GM12878 (cell line): Measurements from ENCODE around the gene NCKAP5. TPM values are rescaled to one million over a fixed set of nuclear protein-coding genes. Genes with fewer than 3 reads are reported as not detected.

Experiments
- ASH2L ChIP-seq: fragments of 300-600, 200-600 bp; sonication (generic); IDR thresholded peaks from 2 replicates; pipeline ENCODE4 v1.6.1; 2017; ENCODE audit warnings: low read depth, mild to moderate bottlenecking, borderline replicate concordance
- BHLHE40 ChIP-seq, 2 experiments: fragments of 450-650 bp in 1 of 2; IDR thresholded peaks; 2 replicates each; pipeline ENCODE4 v1.6.1; 2011 to 2017; ENCODE audit warnings: low read depth in 2 of 2, borderline replicate concordance in 1 of 2, improper control_type of control experiment in 1 of 2, low read length in 1 of 2, mild to moderate bottlenecking in 1 of 2
- CREM ChIP-seq: IDR thresholded peaks from 2 replicates; pipeline ENCODE4 v1.6.1; 2014; ENCODE audit warnings: antibody characterized with exemption, low read depth
- EGR1 ChIP-seq, 2 experiments: IDR thresholded peaks; 1 replicate in 1 of 2; 2 replicates in 1 of 2; pipeline ENCODE4 v1.6.1; 2011 to 2012; ENCODE audit warnings: low read depth in 2 of 2, low read length in 2 of 2, borderline replicate concordance in 1 of 2, mild to moderate bottlenecking in 1 of 2, moderate library complexity in 1 of 2
- FOXM1 ChIP-seq: IDR thresholded peaks from 2 replicates; pipeline ENCODE4 v1.6.1; 2012; ENCODE audit warnings: low read depth, mild to moderate bottlenecking, inconsistent platforms, low read length, moderate library complexity
- IKZF1 ChIP-seq: fragments of 450-650 bp; conservative IDR thresholded peaks from 2 replicates; pipeline ENCODE4 v1.6.1; 2017; ENCODE audit warnings: antibody characterized with exemption, mild to moderate bottlenecking
- IRF5 ChIP-seq: fragments of 450-650 bp; IDR thresholded peaks from 2 replicates; pipeline ENCODE4 v1.6.1; 2017; ENCODE audit warnings: borderline replicate concordance
- JUNB ChIP-seq: IDR thresholded peaks from 2 replicates; pipeline ENCODE4 v1.6.1; 2016; ENCODE audit warnings: antibody characterized with exemption, mild to moderate bottlenecking
- JUND ChIP-seq: IDR thresholded peaks from 2 replicates; pipeline ENCODE4 v1.6.1; 2012; ENCODE audit warnings: low read depth, mild to moderate bottlenecking, low read length, improper control_type of control experiment, moderate library complexity
- MTA2 ChIP-seq: fragments of 450-650 bp; IDR thresholded peaks from 2 replicates; pipeline ENCODE4 v1.6.1; 2016; ENCODE audit warnings: low read depth, mild to moderate bottlenecking, moderate library complexity
- MYC ChIP-seq: IDR thresholded peaks from 2 replicates; pipeline ENCODE4 v1.6.1; 2011; ENCODE audit warnings: mild to moderate bottlenecking, low read length, moderate library complexity, inconsistent platforms; ENCODE audit not compliant: insufficient read depth, insufficient replicate concordance, insufficient read length, severe bottlenecking
- POLR2A ChIP-seq: IDR thresholded peaks from 2 replicates; pipeline ENCODE4 v1.6.1; 2011; ENCODE audit warnings: low read depth, mild to moderate bottlenecking, low read length
- PRDM15 ChIP-seq: fragments of 450-650 bp; formaldehyde crosslinking; IDR thresholded peaks from 2 replicates; pipeline ENCODE4 v1.4.0; 2020; ENCODE audit warnings: mild to moderate bottlenecking, moderate library complexity
- RAD51 ChIP-seq: fragments of 450-650 bp; IDR thresholded peaks from 2 replicates; pipeline ENCODE4 v1.6.1; 2016; ENCODE audit warnings: moderate library complexity, mild to moderate bottlenecking, inconsistent platforms
- SREBF2 ChIP-seq: IDR thresholded peaks from 2 replicates; pipeline ENCODE4 v1.6.1; 2012; ENCODE audit warnings: mild to moderate bottlenecking, low read length
- TCF12 ChIP-seq: IDR thresholded peaks from 2 replicates; pipeline ENCODE4 v1.6.1; 2011; ENCODE audit warnings: low read depth, mild to moderate bottlenecking, low read length
- TCF3 ChIP-seq: IDR thresholded peaks from 2 replicates; pipeline ENCODE4 v1.6.1; 2012; ENCODE audit warnings: low read depth, mild to moderate bottlenecking, low read length, borderline replicate concordance; ENCODE audit not compliant: insufficient read depth
- ZSCAN29 ChIP-seq: fragments of 450-650 bp; IDR thresholded peaks from 2 replicates; pipeline ENCODE4 v1.6.1; 2017; ENCODE audit warnings: mild to moderate bottlenecking, moderate library complexity
- polyA plus RNA-seq, 11 experiments: library from polyadenylated mRNA; depleted of rRNA in 4 of 11; unstranded in 6 of 11; stranded (reverse) in 5 of 11; fragments of >200 nt; fragmentation: Nextera tagmentation in 4 of 11; fragmentation: Illumina TruSeq in 1 of 11; extraction: Ambion mirVana in 4 of 11; extraction: Trizol in 1 of 11; gene quantifications; 1 replicate in 1 of 11; 2 replicates in 10 of 11; pipeline versions ENCODE4 v1.2.1 to v1.2.3, GENCODE V29; 2011 to 2016; ENCODE audit warnings: inconsistent platforms in 2 of 11, missing spikeins in 2 of 11, low read depth in 1 of 11
- total RNA-seq, 4 experiments: library from RNA; depleted of rRNA in 3 of 4; stranded (reverse); fragments of >200 nt in 3 of 4; fragmentation: Illumina TruSeq in 1 of 4; extraction: Trizol in 1 of 4; gene quantifications; 2 replicates each; pipeline versions ENCODE4 v1.2.1 to v1.2.3, GENCODE V29; 2013 to 2021
- TF ChIP-seq, protein P1 (sequence below): IDR thresholded peaks from 2 replicates; pipeline ENCODE4 v1.6.1; 2012; ENCODE audit warnings: improper control_type of control experiment, low read depth, low read length; ENCODE audit not compliant: insufficient replicate concordance
- TF ChIP-seq, protein P2 (sequence below): fragments of 450-650 bp; IDR thresholded peaks from 2 replicates; pipeline ENCODE4 v1.6.1; 2016; ENCODE audit warnings: mild to moderate bottlenecking

The NCKAP5 gene
- total and polyA plus RNA-seq, 10 of the 15 experiments (the other 5 are each of a cell fraction or from before 2014, with no cell fraction given), result 0.06 to 0.44 (median 0.16) TPM

DNA sequence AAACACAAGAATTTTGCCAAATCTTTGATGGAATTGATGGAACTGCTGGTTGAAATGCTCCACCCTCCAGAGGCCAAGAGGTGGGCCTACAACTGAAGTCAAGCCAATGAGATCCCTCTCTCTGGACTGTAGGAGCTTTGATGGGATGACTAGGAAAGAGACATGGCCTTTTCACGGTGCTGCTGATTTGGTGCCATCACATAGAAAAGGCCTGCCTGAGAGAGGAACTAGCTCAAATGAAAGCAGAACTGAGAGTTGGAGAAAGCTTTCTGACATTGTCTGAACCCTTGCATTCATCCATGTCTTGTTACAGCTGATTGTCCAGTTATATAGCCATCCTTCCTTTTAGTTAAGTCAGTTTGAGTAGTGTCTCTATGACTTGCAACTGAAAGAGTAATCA is 614.5 kb downstream of the NCKAP5 start (continued):
- no peak for TF ChIP-seq RAD51
- no peak for TF ChIP-seq SREBF2
- no peak for TF ChIP-seq MYC
- no peak for TF ChIP-seq JUNB
- no peak for TF ChIP-seq ASH2L
- TF ChIP-seq ZSCAN29, result no peak
- TF ChIP-seq, protein P1, sequence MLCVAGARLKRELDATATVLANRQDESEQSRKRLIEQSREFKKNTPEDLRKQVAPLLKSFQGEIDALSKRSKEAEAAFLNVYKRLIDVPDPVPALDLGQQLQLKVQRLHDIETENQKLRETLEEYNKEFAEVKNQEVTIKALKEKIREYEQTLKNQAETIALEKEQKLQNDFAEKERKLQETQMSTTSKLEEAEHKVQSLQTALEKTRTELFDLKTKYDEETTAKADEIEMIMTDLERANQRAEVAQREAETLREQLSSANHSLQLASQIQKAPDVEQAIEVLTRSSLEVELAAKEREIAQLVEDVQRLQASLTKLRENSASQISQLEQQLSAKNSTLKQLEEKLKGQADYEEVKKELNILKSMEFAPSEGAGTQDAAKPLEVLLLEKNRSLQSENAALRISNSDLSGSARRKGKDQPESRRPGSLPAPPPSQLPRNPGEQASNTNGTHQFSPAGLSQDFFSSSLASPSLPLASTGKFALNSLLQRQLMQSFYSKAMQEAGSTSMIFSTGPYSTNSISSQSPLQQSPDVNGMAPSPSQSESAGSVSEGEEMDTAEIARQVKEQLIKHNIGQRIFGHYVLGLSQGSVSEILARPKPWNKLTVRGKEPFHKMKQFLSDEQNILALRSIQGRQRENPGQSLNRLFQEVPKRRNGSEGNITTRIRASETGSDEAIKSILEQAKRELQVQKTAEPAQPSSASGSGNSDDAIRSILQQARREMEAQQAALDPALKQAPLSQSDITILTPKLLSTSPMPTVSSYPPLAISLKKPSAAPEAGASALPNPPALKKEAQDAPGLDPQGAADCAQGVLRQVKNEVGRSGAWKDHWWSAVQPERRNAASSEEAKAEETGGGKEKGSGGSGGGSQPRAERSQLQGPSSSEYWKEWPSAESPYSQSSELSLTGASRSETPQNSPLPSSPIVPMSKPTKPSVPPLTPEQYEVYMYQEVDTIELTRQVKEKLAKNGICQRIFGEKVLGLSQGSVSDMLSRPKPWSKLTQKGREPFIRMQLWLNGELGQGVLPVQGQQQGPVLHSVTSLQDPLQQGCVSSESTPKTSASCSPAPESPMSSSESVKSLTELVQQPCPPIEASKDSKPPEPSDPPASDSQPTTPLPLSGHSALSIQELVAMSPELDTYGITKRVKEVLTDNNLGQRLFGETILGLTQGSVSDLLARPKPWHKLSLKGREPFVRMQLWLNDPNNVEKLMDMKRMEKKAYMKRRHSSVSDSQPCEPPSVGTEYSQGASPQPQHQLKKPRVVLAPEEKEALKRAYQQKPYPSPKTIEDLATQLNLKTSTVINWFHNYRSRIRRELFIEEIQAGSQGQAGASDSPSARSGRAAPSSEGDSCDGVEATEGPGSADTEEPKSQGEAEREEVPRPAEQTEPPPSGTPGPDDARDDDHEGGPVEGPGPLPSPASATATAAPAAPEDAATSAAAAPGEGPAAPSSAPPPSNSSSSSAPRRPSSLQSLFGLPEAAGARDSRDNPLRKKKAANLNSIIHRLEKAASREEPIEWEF, result no peak
- peak in 1 of 2 experiments; percentile 15; a peak in 1 of 4 replicates for TF ChIP-seq BHLHE40 (IDR thresholded peaks at IDR 0.05; ENCODE audit: borderline replicate concordance in 1 of 2, low read depth in 2 of 2, low read length in 1 of 2)
- TF ChIP-seq IRF5, result no peak
- no peak for TF ChIP-seq PRDM15
- no peak for TF ChIP-seq TCF12
- no peak for TF ChIP-seq POLR2A
- TF ChIP-seq CREM, result no peak
- no peak for TF ChIP-seq FOXM1
- no peak for TF ChIP-seq EGR1 (IDR thresholded peaks at IDR 0.05; ENCODE audit: borderline replicate concordance in 1 of 2, low read depth in 2 of 2, low read length in 2 of 2)
- TF ChIP-seq, protein P2, sequence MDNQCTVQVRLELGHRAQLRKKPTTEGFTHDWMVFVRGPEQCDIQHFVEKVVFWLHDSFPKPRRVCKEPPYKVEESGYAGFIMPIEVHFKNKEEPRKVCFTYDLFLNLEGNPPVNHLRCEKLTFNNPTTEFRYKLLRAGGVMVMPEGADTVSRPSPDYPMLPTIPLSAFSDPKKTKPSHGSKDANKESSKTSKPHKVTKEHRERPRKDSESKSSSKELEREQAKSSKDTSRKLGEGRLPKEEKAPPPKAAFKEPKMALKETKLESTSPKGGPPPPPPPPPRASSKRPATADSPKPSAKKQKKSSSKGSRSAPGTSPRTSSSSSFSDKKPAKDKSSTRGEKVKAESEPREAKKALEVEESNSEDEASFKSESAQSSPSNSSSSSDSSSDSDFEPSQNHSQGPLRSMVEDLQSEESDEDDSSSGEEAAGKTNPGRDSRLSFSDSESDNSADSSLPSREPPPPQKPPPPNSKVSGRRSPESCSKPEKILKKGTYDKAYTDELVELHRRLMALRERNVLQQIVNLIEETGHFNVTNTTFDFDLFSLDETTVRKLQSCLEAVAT, result no peak
- TF ChIP-seq MTA2, result peak; percentile 76
- TF ChIP-seq IKZF1, result peak; percentile 91
- no peak for TF ChIP-seq JUND
- no peak for TF ChIP-seq TCF3
